Measurements from ENCODE around the gene ROMO1.

ROMO1 gene

DNA sequence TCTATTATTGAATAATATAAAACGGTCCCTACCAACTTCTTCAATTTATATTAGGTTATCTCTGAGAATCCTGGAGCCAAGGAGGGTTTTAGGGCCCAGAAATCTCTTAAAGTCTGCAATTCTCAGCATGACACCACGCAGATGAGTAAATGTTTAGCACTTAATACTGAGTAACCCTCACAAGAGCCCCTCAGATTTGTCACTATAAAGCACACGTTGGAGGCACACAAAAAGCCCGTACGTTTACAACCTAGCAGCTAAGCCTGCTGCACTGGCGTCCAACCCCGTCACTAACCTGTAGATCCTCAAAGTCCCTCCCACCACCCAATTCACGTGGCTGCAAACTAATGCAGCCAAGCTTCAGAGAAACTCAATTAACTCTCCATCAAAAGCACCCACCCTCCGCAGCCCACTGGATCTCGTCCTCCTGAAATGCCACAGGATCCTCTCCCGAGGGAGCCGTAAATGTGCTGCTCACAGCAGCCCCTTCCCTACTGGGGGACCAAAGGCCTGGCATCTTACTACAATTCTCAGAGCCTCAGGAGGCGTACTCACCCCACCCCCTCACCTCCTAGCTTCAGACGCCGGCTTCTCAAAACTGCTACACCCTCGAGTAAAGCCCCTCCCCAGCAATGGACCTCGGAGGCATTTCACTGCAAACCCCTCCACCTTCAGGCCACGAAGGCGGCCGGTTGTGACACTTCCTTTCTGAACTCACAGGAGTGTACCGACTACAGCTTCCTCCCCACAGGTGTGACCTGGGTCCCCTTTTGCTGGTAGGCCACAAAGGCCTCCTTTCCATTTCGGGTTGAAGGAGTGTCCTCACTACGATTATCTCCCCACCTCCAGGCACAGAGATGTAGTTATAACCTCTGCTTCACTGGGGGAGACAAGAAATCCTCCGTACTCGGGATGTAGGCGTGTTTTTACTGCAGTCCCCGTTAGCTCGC, 35.4 kb upstream of the ROMO1 start (continued):
- TF ChIP-seq, protein P1, sequence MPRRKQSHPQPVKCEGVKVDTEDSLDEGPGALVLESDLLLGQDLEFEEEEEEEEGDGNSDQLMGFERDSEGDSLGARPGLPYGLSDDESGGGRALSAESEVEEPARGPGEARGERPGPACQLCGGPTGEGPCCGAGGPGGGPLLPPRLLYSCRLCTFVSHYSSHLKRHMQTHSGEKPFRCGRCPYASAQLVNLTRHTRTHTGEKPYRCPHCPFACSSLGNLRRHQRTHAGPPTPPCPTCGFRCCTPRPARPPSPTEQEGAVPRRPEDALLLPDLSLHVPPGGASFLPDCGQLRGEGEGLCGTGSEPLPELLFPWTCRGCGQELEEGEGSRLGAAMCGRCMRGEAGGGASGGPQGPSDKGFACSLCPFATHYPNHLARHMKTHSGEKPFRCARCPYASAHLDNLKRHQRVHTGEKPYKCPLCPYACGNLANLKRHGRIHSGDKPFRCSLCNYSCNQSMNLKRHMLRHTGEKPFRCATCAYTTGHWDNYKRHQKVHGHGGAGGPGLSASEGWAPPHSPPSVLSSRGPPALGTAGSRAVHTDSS (tag by site-specific recombination; IDR thresholded peaks at IDR 0.05) = 0 out of 2 replicates have a peak, but pooled peaks have one; percentile 8
- no peak for TF ChIP-seq ZNF473 (tag by site-specific recombination; IDR thresholded peaks at IDR 0.05)
- TF ChIP-seq ZNF202 (tag by site-specific recombination; IDR thresholded peaks at IDR 0.05; ENCODE audit: borderline replicate concordance) = no peak
- no peak for TF ChIP-seq SALL2 (tag by site-specific recombination; IDR thresholded peaks at IDR 0.05; ENCODE audit: borderline replicate concordance)
- no peak for TF ChIP-seq ZNF155 (tag by site-specific recombination; IDR thresholded peaks at IDR 0.05)
- TF ChIP-seq ZXDB (tag by site-specific recombination; IDR thresholded peaks at IDR 0.05) = 0 out of 2 replicates have a peak, but pooled peaks have one; percentile 2
- TF ChIP-seq RBAK (tag by site-specific recombination; IDR thresholded peaks at IDR 0.05) = no peak
- no peak for TF ChIP-seq ZSCAN16 (tag by site-specific recombination; IDR thresholded peaks at IDR 0.05)
- no peak for TF ChIP-seq ZSCAN23 (tag by site-specific recombination; IDR thresholded peaks at IDR 0.05)
- TF ChIP-seq ZNF391 (tag by site-specific recombination; IDR thresholded peaks at IDR 0.05; ENCODE audit: borderline replicate concordance, low read depth) = no peak; the same call in 1 of the 2 replicates
- TF ChIP-seq GLI2 (tag by site-specific recombination; IDR thresholded peaks at IDR 0.05; ENCODE audit: borderline replicate concordance, low read depth) = no peak
- no peak for TF ChIP-seq BCL6B (tag by site-specific recombination; IDR thresholded peaks at IDR 0.05)
- TF ChIP-seq ZBTB8A (tag by site-specific recombination; IDR thresholded peaks at IDR 0.05) = no peak
- no peak for TF ChIP-seq ZBTB48 (tag by site-specific recombination; IDR thresholded peaks at IDR 0.05)
- no peak for TF ChIP-seq KLF16 (tag by site-specific recombination; IDR thresholded peaks at IDR 0.05)
- TF ChIP-seq, protein P2, sequence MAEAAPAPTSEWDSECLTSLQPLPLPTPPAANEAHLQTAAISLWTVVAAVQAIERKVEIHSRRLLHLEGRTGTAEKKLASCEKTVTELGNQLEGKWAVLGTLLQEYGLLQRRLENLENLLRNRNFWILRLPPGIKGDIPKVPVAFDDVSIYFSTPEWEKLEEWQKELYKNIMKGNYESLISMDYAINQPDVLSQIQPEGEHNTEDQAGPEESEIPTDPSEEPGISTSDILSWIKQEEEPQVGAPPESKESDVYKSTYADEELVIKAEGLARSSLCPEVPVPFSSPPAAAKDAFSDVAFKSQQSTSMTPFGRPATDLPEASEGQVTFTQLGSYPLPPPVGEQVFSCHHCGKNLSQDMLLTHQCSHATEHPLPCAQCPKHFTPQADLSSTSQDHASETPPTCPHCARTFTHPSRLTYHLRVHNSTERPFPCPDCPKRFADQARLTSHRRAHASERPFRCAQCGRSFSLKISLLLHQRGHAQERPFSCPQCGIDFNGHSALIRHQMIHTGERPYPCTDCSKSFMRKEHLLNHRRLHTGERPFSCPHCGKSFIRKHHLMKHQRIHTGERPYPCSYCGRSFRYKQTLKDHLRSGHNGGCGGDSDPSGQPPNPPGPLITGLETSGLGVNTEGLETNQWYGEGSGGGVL (tag by site-specific recombination; IDR thresholded peaks at IDR 0.05) = no peak
- no peak for TF ChIP-seq GFI1B (tag by site-specific recombination; IDR thresholded peaks at IDR 0.05)
- TF ChIP-seq, protein P3, sequence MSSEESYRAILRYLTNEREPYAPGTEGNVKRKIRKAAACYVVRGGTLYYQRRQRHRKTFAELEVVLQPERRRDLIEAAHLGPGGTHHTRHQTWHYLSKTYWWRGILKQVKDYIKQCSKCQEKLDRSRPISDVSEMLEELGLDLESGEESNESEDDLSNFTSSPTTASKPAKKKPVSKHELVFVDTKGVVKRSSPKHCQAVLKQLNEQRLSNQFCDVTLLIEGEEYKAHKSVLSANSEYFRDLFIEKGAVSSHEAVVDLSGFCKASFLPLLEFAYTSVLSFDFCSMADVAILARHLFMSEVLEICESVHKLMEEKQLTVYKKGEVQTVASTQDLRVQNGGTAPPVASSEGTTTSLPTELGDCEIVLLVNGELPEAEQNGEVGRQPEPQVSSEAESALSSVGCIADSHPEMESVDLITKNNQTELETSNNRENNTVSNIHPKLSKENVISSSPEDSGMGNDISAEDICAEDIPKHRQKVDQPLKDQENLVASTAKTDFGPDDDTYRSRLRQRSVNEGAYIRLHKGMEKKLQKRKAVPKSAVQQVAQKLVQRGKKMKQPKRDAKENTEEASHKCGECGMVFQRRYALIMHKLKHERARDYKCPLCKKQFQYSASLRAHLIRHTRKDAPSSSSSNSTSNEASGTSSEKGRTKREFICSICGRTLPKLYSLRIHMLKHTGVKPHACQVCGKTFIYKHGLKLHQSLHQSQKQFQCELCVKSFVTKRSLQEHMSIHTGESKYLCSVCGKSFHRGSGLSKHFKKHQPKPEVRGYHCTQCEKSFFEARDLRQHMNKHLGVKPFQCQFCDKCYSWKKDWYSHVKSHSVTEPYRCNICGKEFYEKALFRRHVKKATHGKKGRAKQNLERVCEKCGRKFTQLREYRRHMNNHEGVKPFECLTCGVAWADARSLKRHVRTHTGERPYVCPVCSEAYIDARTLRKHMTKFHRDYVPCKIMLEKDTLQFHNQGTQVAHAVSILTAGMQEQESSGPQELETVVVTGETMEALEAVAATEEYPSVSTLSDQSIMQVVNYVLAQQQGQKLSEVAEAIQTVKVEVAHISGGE (tag by site-specific recombination; conservative IDR thresholded peaks at IDR 0.05; ENCODE audit: low read depth) = peak; percentile 59
- 0 out of 2 replicates have a peak, but pooled peaks have one; percentile 40 for TF ChIP-seq ZEB2 (tag by site-specific recombination; IDR thresholded peaks at IDR 0.05)
- no peak for TF ChIP-seq ZBTB20 (tag by site-specific recombination; IDR thresholded peaks at IDR 0.05)
- TF ChIP-seq, protein P4, sequence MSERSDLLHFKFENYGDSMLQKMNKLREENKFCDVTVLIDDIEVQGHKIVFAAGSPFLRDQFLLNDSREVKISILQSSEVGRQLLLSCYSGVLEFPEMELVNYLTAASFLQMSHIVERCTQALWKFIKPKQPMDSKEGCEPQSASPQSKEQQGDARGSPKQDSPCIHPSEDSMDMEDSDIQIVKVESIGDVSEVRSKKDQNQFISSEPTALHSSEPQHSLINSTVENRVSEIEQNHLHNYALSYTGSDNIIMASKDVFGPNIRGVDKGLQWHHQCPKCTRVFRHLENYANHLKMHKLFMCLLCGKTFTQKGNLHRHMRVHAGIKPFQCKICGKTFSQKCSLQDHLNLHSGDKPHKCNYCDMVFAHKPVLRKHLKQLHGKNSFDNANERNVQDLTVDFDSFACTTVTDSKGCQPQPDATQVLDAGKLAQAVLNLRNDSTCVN (tag by site-specific recombination; optimal IDR thresholded peaks at IDR 0.05) = no peak
- no peak for TF ChIP-seq REPIN1 (tag by site-specific recombination; IDR thresholded peaks at IDR 0.05; ENCODE audit: low read depth)
- TF ChIP-seq, protein P5, sequence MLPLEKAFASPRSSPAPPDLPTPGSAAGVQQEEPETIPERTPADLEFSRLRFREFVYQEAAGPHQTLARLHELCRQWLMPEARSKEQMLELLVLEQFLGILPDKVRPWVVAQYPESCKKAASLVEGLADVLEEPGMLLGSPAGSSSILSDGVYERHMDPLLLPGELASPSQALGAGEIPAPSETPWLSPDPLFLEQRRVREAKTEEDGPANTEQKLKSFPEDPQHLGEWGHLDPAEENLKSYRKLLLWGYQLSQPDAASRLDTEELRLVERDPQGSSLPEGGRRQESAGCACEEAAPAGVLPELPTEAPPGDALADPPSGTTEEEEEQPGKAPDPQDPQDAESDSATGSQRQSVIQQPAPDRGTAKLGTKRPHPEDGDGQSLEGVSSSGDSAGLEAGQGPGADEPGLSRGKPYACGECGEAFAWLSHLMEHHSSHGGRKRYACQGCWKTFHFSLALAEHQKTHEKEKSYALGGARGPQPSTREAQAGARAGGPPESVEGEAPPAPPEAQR (tag by site-specific recombination; IDR thresholded peaks at IDR 0.05) = no peak
- no peak for TF ChIP-seq ZSCAN4 (tag by site-specific recombination; IDR thresholded peaks at IDR 0.05)
